ENCODE results near the gene DOK4. TPM values are rescaled to one million over a fixed set of nuclear protein-coding genes. Genes with fewer than 3 reads are reported as not detected.
A peak's percentile ranks its signal among the peaks of the same experiment; 100 is the strongest.

The DOK4 gene
- total RNA-seq, 1 donor from 2014 or later: 0.73 TPM

GRCh38 chr16:57468346-57468745 is 17.9 kb downstream of the DOK4 start:
- DNase-seq (no peak), ATAC-seq (ENCODE audit: low read depth) (no peak)
- POLR2A ChIA-PET: no interaction called here
- H3K27me3 Mint-ChIP-seq: no peaks in the 10 kb centered on the region
- intact Hi-C loops (cut with micrococcal nuclease): no loop called here
- H3K27ac Mint-ChIP-seq: no peak overlapping the region
- no peak overlapping the region for H3K4me3 Mint-ChIP-seq
- CTCF ChIA-PET: no interaction called here
- H3K36me3 Mint-ChIP-seq (ENCODE audit: low read depth): peaks cover 80% of the 10 kb centered on the region
- TF ChIP-seq CTCF (IDR thresholded peaks at IDR 0.05): no peak
- H3K4me1 Mint-ChIP-seq: peaks cover 20% of the 10 kb centered on the region
- no peaks in the 10 kb centered on the region for H3K9me3 Mint-ChIP-seq

GRCh38 chr16:57464523-57464922 is 21.8 kb downstream of the DOK4 start:
- ATAC-seq (ENCODE audit: low read depth): no peak
- H3K27ac Mint-ChIP-seq: no peak overlapping the region
- CTCF ChIA-PET: interaction anchor here (0.6 to 1.7 kb wide), 2 partner anchors 55 to 764 kb away, joined by 3 to 5 read pairs; no protein-coding TSS in a partner anchor
- peaks cover 77% of the 10 kb centered on the region for H3K36me3 Mint-ChIP-seq (ENCODE audit: low read depth)
- TF ChIP-seq CTCF (IDR thresholded peaks at IDR 0.05): no peak
- H3K9me3 Mint-ChIP-seq: no peaks in the 10 kb centered on the region
- intact Hi-C loops (cut with micrococcal nuclease): no loop called here
- no peaks in the 10 kb centered on the region for H3K27me3 Mint-ChIP-seq
- peaks cover 29% of the 10 kb centered on the region for H3K4me1 Mint-ChIP-seq
- no peak for DNase-seq
- peak overlapping the region; percentile 1 for H3K4me3 Mint-ChIP-seq
- POLR2A ChIA-PET: interaction anchor here (0.6 to 0.7 kb wide), 2 partner anchors 15 to 296 kb away, joined by 3 read pairs; no protein-coding TSS in a partner anchor

DNA sequence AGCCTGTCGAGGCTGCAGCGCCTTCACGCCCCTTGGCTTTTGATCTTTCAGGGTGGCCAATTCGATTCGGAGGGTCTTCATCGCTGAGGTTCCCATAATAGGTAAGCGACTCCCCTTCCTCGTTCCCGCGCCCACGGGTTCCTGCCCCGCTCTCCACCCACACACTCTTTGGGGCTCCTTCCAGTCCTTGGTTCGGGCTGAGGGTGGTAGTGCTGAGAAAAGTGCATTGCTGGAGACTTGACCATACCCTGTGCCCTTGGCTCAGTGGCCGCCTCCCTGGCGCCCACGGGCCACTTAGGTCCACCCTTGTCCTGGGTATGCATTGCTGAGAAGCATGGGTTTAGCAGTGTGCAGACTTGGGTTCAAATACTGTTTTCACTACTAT is 23.3 kb downstream of the DOK4 start:
- Mint-ChIP-seq H3K9me3 (no peaks in the 10 kb centered on the region), H3K4me3 (peak overlapping the region; percentile 100), H3K27ac (peak overlapping the region; percentile 99), H3K36me3 (ENCODE audit: low read depth) (peaks cover 72% of the 10 kb centered on the region), H3K27me3 (no peaks in the 10 kb centered on the region), H3K4me1 (peaks cover 29% of the 10 kb centered on the region)
- DNase-seq (no peak), ATAC-seq (ENCODE audit: low read depth) (no peak)
- ChIA-PET POLR2A (interaction anchor here (0.6 to 2.4 kb wide), 9 partner anchors 8 to 272 kb away, joined by 3 to 36 read pairs (median 5); partner anchors contain the start of genes CIAPIN1, COQ9, DOK4 and KATNB1), CTCF (interaction anchor here (0.9 to 2.4 kb wide), 8 partner anchors 8 to 163 kb away, joined by 3 to 15 read pairs (median 4); partner anchors contain the start of genes CIAPIN1 and COQ9)
- no peak for TF ChIP-seq CTCF (IDR thresholded peaks at IDR 0.05)
- intact Hi-C loops (cut with micrococcal nuclease): loop anchor here (1.0 to 2.0 kb wide), 8 partner anchors 16 to 277 kb away; partner anchors contain the start of genes CCDC102A, CIAPIN1, COQ9 and KATNB1

DNA sequence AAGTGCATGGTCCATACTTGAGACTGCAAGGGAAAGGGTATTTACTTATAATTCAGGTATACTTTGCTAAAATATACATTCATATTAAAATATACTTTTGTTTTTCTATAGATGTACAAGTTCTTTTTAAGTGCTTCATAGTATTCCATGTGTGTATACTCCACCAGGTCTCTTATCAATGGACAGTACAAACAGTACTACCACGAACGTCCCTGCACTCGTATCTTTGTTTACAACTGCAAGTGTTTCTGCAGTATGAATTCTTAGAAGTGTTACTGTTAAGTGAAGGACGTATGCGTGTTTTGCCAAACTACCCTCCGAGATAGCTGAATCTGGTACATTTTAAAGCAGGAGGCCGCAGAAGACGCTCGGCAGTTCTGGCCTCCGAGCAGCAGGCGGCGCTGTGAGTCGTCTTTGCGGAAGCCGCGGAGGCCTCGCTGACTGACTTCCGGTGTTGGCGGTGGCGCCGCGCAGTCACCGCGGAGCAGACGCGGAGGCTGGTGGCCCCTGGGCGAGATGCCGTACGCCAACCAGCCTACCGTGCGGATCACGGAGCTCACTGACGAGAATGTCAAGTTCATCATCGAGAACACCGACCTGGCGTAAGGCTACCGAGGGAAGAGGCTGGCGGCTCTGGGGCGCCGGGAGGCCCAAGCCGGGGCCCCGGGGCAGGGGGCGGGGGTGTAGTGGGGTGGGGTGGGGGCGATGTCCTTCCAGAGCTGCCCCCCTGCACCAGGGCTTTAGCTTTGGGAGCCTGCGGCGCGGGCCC is 23.9 kb downstream of the DOK4 start, which contains the start of gene POLR2C:
TSS of gene POLR2C (plus strand) at position 471 of the 769 bp plus-strand sequence. CDS start at position 517, 46 bp downstream.
- peak; percentile 97 for ATAC-seq (ENCODE audit: low read depth)
- Mint-ChIP-seq H3K4me3 (peak within 1 kb of the TSS; percentile 100), H3K27me3 (no peaks in the 10 kb centered on the region)

More for the DNA sequence above, 23.9 kb downstream of the DOK4 start, which contains the start of gene POLR2C:
- peaks cover 29% of the 10 kb centered on the region for H3K4me1 Mint-ChIP-seq
- H3K36me3 Mint-ChIP-seq (ENCODE audit: low read depth): peaks cover 72% of the 10 kb centered on the region
- peak; percentile 38 for TF ChIP-seq CTCF (IDR thresholded peaks at IDR 0.05)
- ChIA-PET CTCF (interaction anchor here (0.9 to 2.4 kb wide), 9 partner anchors 8 to 75 kb away, joined by 3 to 15 read pairs (median 4); partner anchors contain the start of genes CIAPIN1 and COQ9), POLR2A (interaction anchor here (0.5 to 2.4 kb wide), 16 partner anchors 9 to 400 kb away, joined by 3 to 36 read pairs (median 4); partner anchors contain the start of genes ADGRG5, CIAPIN1, COQ9 and DOK4)
- peak; percentile 93 for DNase-seq
- H3K9me3 Mint-ChIP-seq: no peaks in the 10 kb centered on the region
- intact Hi-C loops (cut with micrococcal nuclease): loop anchor here (1.0 to 2.0 kb wide), 8 partner anchors 15 to 276 kb away; partner anchors contain the start of genes CCDC102A, CIAPIN1, COQ9 and KATNB1
- peak within 1 kb of the TSS; percentile 99 for H3K27ac Mint-ChIP-seq

Data from activated B cell treated with CpG ODN at 0.5 μM for 24 hours (primary cell).